ENCODE results near the gene RNF128.

DNA sequence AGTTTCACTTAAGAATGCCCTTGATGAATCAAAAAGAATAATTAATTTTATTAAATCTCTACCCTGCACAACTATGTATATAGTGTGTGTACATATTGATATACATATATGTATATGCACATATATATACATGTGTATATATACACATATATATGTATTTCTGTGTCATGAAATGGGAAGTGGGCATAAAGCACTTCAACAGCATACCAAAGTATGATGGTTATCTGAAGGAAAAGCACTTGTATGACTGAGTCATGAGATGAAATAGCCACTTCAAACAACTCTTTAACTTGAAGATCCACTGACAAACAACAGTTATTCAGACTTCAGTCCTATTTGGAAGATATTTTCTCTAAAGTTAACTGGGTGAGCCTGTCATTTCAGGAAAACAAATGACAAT, 16.3 kb downstream of the RNF128 start:
- TF ChIP-seq, protein P1, sequence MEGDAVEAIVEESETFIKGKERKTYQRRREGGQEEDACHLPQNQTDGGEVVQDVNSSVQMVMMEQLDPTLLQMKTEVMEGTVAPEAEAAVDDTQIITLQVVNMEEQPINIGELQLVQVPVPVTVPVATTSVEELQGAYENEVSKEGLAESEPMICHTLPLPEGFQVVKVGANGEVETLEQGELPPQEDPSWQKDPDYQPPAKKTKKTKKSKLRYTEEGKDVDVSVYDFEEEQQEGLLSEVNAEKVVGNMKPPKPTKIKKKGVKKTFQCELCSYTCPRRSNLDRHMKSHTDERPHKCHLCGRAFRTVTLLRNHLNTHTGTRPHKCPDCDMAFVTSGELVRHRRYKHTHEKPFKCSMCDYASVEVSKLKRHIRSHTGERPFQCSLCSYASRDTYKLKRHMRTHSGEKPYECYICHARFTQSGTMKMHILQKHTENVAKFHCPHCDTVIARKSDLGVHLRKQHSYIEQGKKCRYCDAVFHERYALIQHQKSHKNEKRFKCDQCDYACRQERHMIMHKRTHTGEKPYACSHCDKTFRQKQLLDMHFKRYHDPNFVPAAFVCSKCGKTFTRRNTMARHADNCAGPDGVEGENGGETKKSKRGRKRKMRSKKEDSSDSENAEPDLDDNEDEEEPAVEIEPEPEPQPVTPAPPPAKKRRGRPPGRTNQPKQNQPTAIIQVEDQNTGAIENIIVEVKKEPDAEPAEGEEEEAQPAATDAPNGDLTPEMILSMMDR (IDR thresholded peaks at IDR 0.05), result no peak
- TF ChIP-seq EZH2 (IDR thresholded peaks at IDR 0.05; ENCODE audit: borderline replicate concordance, insufficient read depth, low read depth, low read length, poor library complexity, severe bottlenecking), result no peak

Measured in B cell (primary cell).